ENCODE data around the gene INIP. TPM values are rescaled to one million over a fixed set of nuclear protein-coding genes. Genes with fewer than 3 reads are reported as not detected.

The INIP gene
- total RNA-seq, 1 donor from 2014 or later = 19.9 TPM

- TF ChIP-seq POLR2A (IDR thresholded peaks at IDR 0.05) (no peak), POLR2AphosphoS5 (IDR thresholded peaks at IDR 0.05; ENCODE audit: insufficient read depth in 1 of 2, low read depth in 1 of 2) (no peak), CTCF (IDR thresholded peaks at IDR 0.05) (no peak)
- H3K27ac ChIP-seq = no peak overlapping the region
- peaks cover 3% of the 10 kb centered on the region for H3K9me3 ChIP-seq
- intact Hi-C loops (cut with DNase I) = no loop called here
- H3K36me3 ChIP-seq = no peaks in the 10 kb centered on the region
- no peaks in the 10 kb centered on the region for H3K4me1 ChIP-seq
- H3K27me3 ChIP-seq = no peaks in the 10 kb centered on the region
- no peak overlapping the region for H3K4me3 ChIP-seq
- DNase-seq (ENCODE audit: extremely low spot score in 2 of 2) = no peak
Measured at GRCh38 chr9:112654282-112654681, 63.6 kb downstream of the INIP start.

- Histone ChIP-seq H3K36me3 (no peaks in the 10 kb centered on the region), H3K27ac (no peak overlapping the region), H3K27me3 (no peaks in the 10 kb centered on the region), H3K9me3 (peaks cover 6% of the 10 kb centered on the region), H3K4me3 (no peak overlapping the region), H3K4me1 (no peaks in the 10 kb centered on the region)
- no peak for TF ChIP-seq POLR2A (IDR thresholded peaks at IDR 0.05)
- no peak for TF ChIP-seq CTCF (IDR thresholded peaks at IDR 0.05)
- no peak for TF ChIP-seq POLR2AphosphoS5 (IDR thresholded peaks at IDR 0.05; ENCODE audit: insufficient read depth in 1 of 2, low read depth in 1 of 2)
- intact Hi-C loops (cut with DNase I) = no loop called here
- no peak for DNase-seq (ENCODE audit: extremely low spot score in 2 of 2)
Measured at GRCh38 chr9:112648624-112649023, 69.3 kb downstream of the INIP start.

GRCh38 chr9:112647596-112647995 is 70.3 kb downstream of the INIP start:
- H3K27ac ChIP-seq = no peak overlapping the region
- H3K36me3 ChIP-seq = no peaks in the 10 kb centered on the region
- peaks cover 6% of the 10 kb centered on the region for H3K9me3 ChIP-seq
- DNase-seq (ENCODE audit: extremely low spot score in 2 of 2) = no peak
- no peak overlapping the region for H3K4me3 ChIP-seq
- no peaks in the 10 kb centered on the region for H3K27me3 ChIP-seq
- H3K4me1 ChIP-seq = no peaks in the 10 kb centered on the region
- TF ChIP-seq POLR2AphosphoS5 (IDR thresholded peaks at IDR 0.05; ENCODE audit: insufficient read depth in 1 of 2, low read depth in 1 of 2) (no peak), CTCF (IDR thresholded peaks at IDR 0.05) (no peak), POLR2A (IDR thresholded peaks at IDR 0.05) (no peak)
- intact Hi-C loops (cut with DNase I) = no loop called here

GRCh38 chr9:112642126-112642525 is 75.8 kb downstream of the INIP start:
- no peak for DNase-seq (ENCODE audit: extremely low spot score in 2 of 2)
- intact Hi-C loops (cut with DNase I) = no loop called here
- Histone ChIP-seq H3K27ac (no peak overlapping the region), H3K9me3 (no peaks in the 10 kb centered on the region), H3K27me3 (no peaks in the 10 kb centered on the region), H3K4me1 (no peaks in the 10 kb centered on the region), H3K4me3 (no peak overlapping the region), H3K36me3 (no peaks in the 10 kb centered on the region)
- TF ChIP-seq POLR2AphosphoS5 (IDR thresholded peaks at IDR 0.05; ENCODE audit: insufficient read depth in 1 of 2, low read depth in 1 of 2) (no peak), POLR2A (IDR thresholded peaks at IDR 0.05) (no peak), CTCF (IDR thresholded peaks at IDR 0.05) (no peak)

GRCh38 chr9:112640311-112640710 is 77.6 kb downstream of the INIP start:
- Histone ChIP-seq H3K4me1 (no peaks in the 10 kb centered on the region), H3K36me3 (no peaks in the 10 kb centered on the region), H3K27me3 (no peaks in the 10 kb centered on the region), H3K4me3 (no peak overlapping the region), H3K27ac (no peak overlapping the region), H3K9me3 (no peaks in the 10 kb centered on the region)
- DNase-seq (ENCODE audit: extremely low spot score in 2 of 2) = no peak
- intact Hi-C loops (cut with DNase I) = no loop called here
- TF ChIP-seq POLR2A (IDR thresholded peaks at IDR 0.05) (no peak), POLR2AphosphoS5 (IDR thresholded peaks at IDR 0.05; ENCODE audit: insufficient read depth in 1 of 2, low read depth in 1 of 2) (no peak), CTCF (IDR thresholded peaks at IDR 0.05) (no peak)

Other genes starting within 250 kb of the INIP start
- gene KIAA1958, start 231.3 kb downstream of the INIP start, total RNA-seq = 12.0 TPM
- gene SNX30, start 32.6 kb upstream of the INIP start, total RNA-seq = 7.9 TPM
- gene SLC46A2, start 172.8 kb upstream of the INIP start, total RNA-seq = not detected

Data from vagina (tissue), 2 donors.